Endothelial cell of umbilical vein (primary cell): ENCODE data around the gene FRMD4A.

Source experiments
- CTCF ChIP-seq, 2 donors: IDR thresholded peaks; 1 replicate in 1 of 2; 2 replicates in 1 of 2; pipeline ENCODE4 v1.5.1; 2011; ENCODE audit warnings: low read length in 2 of 2, mild to moderate bottlenecking in 2 of 2, moderate library complexity in 2 of 2, control low read depth in 1 of 2, inconsistent platforms in 1 of 2, low read depth in 1 of 2; ENCODE audit not compliant: insufficient read depth in 1 of 2; ENCODE audit errors: extremely low read depth in 1 of 2
- POLR2A ChIP-seq: IDR thresholded peaks from 2 replicates; pipeline ENCODE4 v1.6.1; 2012; ENCODE audit warnings: low read depth, mild to moderate bottlenecking, control low read depth, low read length
- POLR2AphosphoS5 ChIP-seq: IDR thresholded peaks from 2 replicates; pipeline ENCODE4 v1.6.1; 2012; ENCODE audit warnings: low read depth, mild to moderate bottlenecking, control low read depth, low read length, moderate library complexity; ENCODE audit not compliant: insufficient read depth

- TF ChIP-seq POLR2A (no peak), CTCF (IDR thresholded peaks at IDR 0.05; ENCODE audit: extremely low read depth in 1 of 2, insufficient read depth in 1 of 2, low read depth in 1 of 2, low read length in 2 of 2) (no peak), POLR2AphosphoS5 (no peak)
Observed at GRCh38 chr10:13685885-13686284, 644.8 kb downstream of the FRMD4A start.
